HL-60 (cell line): ENCODE data around the gene LRRC17.

Experiments
- DNase-seq, 2 experiments: peaks; one replicate each; pipeline ENCODE4 v3.0.0-alpha.2; 2010 to 2020; ENCODE audit warnings: low read depth in 1 of 2, low spot score in 1 of 2
- H3K27ac ChIP-seq: fragments of 250-450 bp; sonication (Bioruptor Pico); replicated peaks from 2 replicates; pipeline ENCODE4 v1.5.1; 2020; ENCODE audit warnings: mild to moderate bottlenecking, moderate library complexity
- H3K27me3 ChIP-seq: fragments of 250-450 bp; sonication (Bioruptor Pico); 2 replicates; pipeline ENCODE4 v1.5.1; 2021; ENCODE audit warnings: mild to moderate bottlenecking, moderate library complexity; ENCODE audit not compliant: insufficient read depth, poor library complexity, severe bottlenecking
- H3K4me3 ChIP-seq: replicated peaks from 2 replicates; pipeline ENCODE4 v1.5.1; 2011; ENCODE audit warnings: mild to moderate bottlenecking, control low read depth, low read length; ENCODE audit not compliant: insufficient read depth
- GABPA ChIP-seq: IDR thresholded peaks from 2 replicates; pipeline ENCODE4 v1.6.1; 2012; ENCODE audit warnings: low read depth
- POLR2AphosphoS5 ChIP-seq: IDR thresholded peaks from 2 replicates; pipeline ENCODE4 v1.6.1; 2012; ENCODE audit warnings: low read depth
- SPI1 ChIP-seq: IDR thresholded peaks from 2 replicates; pipeline ENCODE4 v1.6.1; 2012; ENCODE audit warnings: low read depth, mild to moderate bottlenecking, borderline replicate concordance
- TF ChIP-seq, protein P1 (sequence below): IDR thresholded peaks from 2 replicates; pipeline ENCODE4 v1.6.1; 2012; ENCODE audit warnings: low read depth; ENCODE audit not compliant: insufficient replicate concordance
- TF ChIP-seq, protein P2 (sequence below): IDR thresholded peaks from one replicate; pipeline ENCODE4 v1.5.1; 2011; ENCODE audit warnings: low read length, control low read depth, inconsistent platforms; ENCODE audit not compliant: insufficient read depth

LRRC17 gene

DNA sequence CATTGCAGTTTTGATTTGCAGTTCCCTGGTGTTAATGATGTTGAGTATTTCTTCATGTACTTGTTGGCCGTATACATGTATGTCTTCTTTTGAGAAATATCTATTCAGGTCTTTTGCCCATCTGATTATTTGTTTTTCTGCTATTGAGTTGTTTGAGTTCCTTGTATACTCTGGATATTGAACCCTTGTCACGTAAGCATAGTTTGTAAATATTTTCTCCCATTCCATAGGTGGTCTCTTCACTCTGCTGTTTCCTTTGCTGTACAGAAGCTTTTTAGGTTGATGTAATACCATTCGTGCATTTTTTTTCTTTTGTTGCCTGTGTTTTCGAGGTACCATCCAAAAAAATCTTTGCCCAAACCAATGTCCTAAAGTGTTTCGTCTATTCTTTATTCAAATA is 43.6 kb upstream of the LRRC17 start:
- Histone ChIP-seq H3K27me3 (no peaks in the 10 kb centered on the region), H3K27ac (no peak overlapping the region), H3K4me3 (no peak overlapping the region)
- TF ChIP-seq, protein P1, sequence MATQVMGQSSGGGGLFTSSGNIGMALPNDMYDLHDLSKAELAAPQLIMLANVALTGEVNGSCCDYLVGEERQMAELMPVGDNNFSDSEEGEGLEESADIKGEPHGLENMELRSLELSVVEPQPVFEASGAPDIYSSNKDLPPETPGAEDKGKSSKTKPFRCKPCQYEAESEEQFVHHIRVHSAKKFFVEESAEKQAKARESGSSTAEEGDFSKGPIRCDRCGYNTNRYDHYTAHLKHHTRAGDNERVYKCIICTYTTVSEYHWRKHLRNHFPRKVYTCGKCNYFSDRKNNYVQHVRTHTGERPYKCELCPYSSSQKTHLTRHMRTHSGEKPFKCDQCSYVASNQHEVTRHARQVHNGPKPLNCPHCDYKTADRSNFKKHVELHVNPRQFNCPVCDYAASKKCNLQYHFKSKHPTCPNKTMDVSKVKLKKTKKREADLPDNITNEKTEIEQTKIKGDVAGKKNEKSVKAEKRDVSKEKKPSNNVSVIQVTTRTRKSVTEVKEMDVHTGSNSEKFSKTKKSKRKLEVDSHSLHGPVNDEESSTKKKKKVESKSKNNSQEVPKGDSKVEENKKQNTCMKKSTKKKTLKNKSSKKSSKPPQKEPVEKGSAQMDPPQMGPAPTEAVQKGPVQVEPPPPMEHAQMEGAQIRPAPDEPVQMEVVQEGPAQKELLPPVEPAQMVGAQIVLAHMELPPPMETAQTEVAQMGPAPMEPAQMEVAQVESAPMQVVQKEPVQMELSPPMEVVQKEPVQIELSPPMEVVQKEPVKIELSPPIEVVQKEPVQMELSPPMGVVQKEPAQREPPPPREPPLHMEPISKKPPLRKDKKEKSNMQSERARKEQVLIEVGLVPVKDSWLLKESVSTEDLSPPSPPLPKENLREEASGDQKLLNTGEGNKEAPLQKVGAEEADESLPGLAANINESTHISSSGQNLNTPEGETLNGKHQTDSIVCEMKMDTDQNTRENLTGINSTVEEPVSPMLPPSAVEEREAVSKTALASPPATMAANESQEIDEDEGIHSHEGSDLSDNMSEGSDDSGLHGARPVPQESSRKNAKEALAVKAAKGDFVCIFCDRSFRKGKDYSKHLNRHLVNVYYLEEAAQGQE = no peak
- TF ChIP-seq GABPA (no peak), SPI1 (no peak), POLR2AphosphoS5 (no peak)
- TF ChIP-seq, protein P2, sequence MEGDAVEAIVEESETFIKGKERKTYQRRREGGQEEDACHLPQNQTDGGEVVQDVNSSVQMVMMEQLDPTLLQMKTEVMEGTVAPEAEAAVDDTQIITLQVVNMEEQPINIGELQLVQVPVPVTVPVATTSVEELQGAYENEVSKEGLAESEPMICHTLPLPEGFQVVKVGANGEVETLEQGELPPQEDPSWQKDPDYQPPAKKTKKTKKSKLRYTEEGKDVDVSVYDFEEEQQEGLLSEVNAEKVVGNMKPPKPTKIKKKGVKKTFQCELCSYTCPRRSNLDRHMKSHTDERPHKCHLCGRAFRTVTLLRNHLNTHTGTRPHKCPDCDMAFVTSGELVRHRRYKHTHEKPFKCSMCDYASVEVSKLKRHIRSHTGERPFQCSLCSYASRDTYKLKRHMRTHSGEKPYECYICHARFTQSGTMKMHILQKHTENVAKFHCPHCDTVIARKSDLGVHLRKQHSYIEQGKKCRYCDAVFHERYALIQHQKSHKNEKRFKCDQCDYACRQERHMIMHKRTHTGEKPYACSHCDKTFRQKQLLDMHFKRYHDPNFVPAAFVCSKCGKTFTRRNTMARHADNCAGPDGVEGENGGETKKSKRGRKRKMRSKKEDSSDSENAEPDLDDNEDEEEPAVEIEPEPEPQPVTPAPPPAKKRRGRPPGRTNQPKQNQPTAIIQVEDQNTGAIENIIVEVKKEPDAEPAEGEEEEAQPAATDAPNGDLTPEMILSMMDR = no peak
- no peak for DNase-seq

DNA sequence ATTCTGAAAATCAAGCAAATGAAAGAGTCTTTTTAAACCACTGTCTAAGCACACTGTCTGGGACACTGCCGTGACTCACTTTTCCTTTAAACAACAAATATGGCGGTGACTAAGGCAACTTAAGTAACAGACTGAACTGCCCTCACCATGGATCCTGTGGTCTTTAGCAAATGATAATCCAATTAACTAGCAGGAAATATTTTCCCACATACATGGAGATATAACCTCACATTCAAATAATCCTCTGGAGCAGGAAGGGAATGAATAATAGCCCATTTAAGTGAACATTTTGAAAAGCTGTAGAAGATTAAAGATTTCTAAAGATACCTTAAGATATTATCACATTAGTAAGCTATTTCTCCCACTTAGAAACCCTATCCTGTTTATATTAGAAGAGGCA is 40.3 kb upstream of the LRRC17 start:
- DNase-seq = no peak
- no peak overlapping the region for H3K27ac ChIP-seq
- no peaks in the 10 kb centered on the region for H3K27me3 ChIP-seq
- TF ChIP-seq, protein P2 = no peak
- TF ChIP-seq, protein P1 = no peak
- no peak for TF ChIP-seq POLR2AphosphoS5
- no peak for TF ChIP-seq GABPA
- no peak for TF ChIP-seq SPI1
- no peak overlapping the region for H3K4me3 ChIP-seq

DNA sequence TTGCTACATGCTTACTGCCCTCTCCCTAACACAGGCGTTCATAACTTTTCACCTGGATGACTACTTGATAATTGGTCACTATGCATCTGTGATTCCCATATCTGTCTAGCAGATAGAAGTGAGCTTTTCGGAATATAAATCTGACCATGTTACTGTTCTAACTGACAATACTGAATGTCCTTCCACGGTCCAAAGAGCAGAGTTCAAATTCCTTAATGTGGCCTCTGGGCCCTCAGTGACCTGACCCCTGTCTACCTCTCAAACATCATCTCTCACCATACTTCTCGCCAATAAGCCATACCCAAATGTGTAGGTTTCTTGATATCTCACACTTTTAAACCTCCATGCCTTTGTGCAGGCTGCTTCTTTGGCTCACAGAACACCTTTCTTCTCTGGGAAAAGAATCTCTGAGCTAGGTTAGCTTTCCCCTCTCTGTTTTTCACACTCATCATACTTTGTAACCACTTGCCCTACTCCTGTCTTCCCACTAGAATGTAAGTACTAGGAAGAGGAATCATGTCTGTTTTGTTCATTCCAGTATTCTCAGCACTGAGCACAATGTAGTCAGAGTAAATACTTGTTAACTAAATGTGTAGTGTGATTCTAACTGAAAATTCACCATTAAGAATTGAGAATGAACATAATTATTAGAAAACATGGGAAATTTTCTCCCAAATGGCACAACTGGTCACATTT is 39.2 kb upstream of the LRRC17 start:
- Histone ChIP-seq H3K4me3 (no peak overlapping the region), H3K27me3 (no peaks in the 10 kb centered on the region), H3K27ac (no peak overlapping the region)
- TF ChIP-seq SPI1 (no peak), POLR2AphosphoS5 (no peak), GABPA (no peak)
- TF ChIP-seq, protein P2 = no peak
- TF ChIP-seq, protein P1 = no peak
- DNase-seq = no peak
